ENCODE measurements around the gene BABAM2.
"Not testable (repeated sequence)": the region's sequence is repeated elsewhere in the genome, so short reads cannot be mapped to it uniquely, and the experiment has no call there.

DNA sequence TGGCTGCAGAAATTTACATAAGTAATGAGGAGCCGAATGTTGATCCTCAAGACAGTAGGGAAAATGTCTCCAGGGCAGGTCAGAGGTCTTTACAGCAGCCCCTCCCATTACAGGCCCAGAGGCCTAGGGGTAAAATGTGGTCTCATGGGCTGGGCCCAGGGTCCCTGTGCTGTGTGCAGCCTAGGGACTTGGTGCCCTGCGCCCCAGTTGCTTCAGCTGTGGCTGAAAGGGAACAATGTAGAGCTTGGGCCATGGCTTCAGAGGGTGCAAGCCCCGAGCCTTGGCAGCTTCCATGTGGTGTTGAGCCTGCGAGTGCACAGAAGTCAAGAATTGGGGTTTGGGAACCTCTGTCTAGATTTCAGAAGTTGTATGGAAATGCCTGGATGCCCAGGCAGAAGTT is 77.5 kb downstream of the BABAM2 start:
- TF ChIP-seq, protein P1, sequence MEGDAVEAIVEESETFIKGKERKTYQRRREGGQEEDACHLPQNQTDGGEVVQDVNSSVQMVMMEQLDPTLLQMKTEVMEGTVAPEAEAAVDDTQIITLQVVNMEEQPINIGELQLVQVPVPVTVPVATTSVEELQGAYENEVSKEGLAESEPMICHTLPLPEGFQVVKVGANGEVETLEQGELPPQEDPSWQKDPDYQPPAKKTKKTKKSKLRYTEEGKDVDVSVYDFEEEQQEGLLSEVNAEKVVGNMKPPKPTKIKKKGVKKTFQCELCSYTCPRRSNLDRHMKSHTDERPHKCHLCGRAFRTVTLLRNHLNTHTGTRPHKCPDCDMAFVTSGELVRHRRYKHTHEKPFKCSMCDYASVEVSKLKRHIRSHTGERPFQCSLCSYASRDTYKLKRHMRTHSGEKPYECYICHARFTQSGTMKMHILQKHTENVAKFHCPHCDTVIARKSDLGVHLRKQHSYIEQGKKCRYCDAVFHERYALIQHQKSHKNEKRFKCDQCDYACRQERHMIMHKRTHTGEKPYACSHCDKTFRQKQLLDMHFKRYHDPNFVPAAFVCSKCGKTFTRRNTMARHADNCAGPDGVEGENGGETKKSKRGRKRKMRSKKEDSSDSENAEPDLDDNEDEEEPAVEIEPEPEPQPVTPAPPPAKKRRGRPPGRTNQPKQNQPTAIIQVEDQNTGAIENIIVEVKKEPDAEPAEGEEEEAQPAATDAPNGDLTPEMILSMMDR (IDR thresholded peaks at IDR 0.05) = not testable (repeated sequence)
- TF ChIP-seq POLR2A (IDR thresholded peaks at IDR 0.05) = not testable (repeated sequence)

Data from sigmoid colon (tissue), 3 donors.